ES-I3 (cell line): ENCODE results near the gene SYNDIG1.

ENCODE experiments used
- H3K36me3 ChIP-seq: 2 replicates; pipeline ENCODE4 v1.6.1; 2013; ENCODE audit warnings: mild to moderate bottlenecking, low read length, control low read depth, moderate library complexity; ENCODE audit not compliant: insufficient read depth
- H3K4me1 ChIP-seq: 2 replicates; pipeline ENCODE4 v1.6.1; 2013; ENCODE audit warnings: mild to moderate bottlenecking, control low read depth, low read length; ENCODE audit not compliant: insufficient read depth
- H3K9ac ChIP-seq: 2 replicates; pipeline ENCODE4 v1.6.1; 2013; ENCODE audit warnings: low read depth, mild to moderate bottlenecking, low read length, moderate library complexity
- H3K9me3 ChIP-seq: 2 replicates; pipeline ENCODE4 v1.6.1; 2013; ENCODE audit warnings: mild to moderate bottlenecking, low read length, moderate library complexity; ENCODE audit not compliant: control insufficient read depth, insufficient read depth

SYNDIG1 gene

DNA sequence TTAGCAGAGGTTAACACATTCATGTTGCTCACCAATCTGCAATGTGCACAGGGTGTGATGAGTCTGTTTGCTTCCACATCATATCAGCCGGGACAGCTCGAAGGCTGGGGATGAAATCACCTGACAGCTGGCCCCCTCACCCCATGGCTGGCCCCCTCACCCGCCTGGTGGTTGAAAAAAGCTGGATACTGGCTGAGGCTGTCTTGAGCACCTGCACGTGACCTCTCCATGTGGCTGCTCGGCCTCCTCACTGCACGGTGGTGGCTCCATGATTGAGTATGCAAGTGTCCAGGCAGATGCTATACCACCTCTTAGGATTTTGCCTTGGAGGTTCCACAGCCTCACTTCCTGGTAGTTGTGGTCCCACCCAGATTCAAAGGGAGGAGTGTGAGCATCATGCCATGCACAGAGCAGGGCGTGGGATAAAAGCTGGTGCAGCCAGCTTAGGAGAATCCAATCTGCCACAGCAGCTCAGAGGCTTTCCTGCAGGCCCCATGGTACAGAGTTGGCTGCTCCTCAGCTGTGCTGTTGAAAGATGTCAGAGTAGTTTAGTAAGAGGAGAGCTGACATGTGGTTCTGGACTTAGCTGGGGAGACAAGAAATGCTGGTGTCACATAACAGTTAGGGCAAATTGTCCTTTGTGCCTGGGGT, 29.6 kb upstream of the SYNDIG1 start:
- H3K9ac ChIP-seq, result no peak overlapping the region
- no peaks in the 10 kb centered on the region for H3K9me3 ChIP-seq
- no peaks in the 10 kb centered on the region for H3K36me3 ChIP-seq
- H3K4me1 ChIP-seq, result peaks cover 21% of the 10 kb centered on the region

DNA sequence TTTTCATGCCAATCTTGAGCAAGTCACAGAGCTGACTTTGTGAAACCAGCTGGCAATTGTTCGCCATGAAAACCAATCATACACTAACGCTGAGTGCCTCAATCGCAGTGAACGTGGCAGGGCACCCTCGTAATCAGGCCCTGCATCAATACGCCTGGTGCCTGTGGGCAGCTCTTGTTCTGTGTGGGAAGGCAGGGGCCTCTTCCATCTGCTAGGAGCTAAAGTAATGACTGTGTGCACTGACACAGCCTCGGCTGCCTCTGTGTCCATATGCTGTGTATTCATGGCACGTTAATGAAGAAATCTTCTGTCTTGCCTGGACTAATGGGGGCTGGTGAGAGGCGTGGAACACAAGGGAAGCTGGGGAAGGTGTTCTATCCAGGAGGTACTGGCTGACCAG, 27.8 kb upstream of the SYNDIG1 start:
- no peaks in the 10 kb centered on the region for H3K9me3 ChIP-seq
- no peaks in the 10 kb centered on the region for H3K36me3 ChIP-seq
- no peak overlapping the region for H3K9ac ChIP-seq

GRCh38 chr20:24442909-24443308, 26.5 kb upstream of the SYNDIG1 start:
- Histone ChIP-seq H3K4me1 (peaks cover 30% of the 10 kb centered on the region), H3K9ac (no peak overlapping the region), H3K36me3 (no peaks in the 10 kb centered on the region), H3K9me3 (no peaks in the 10 kb centered on the region)

More for the DNA sequence above, 27.8 kb upstream of the SYNDIG1 start:
- H3K4me1 ChIP-seq, result peaks cover 30% of the 10 kb centered on the region

- no peaks in the 10 kb centered on the region for H3K36me3 ChIP-seq
- H3K4me1 ChIP-seq, result peaks cover 30% of the 10 kb centered on the region
- H3K9me3 ChIP-seq, result no peaks in the 10 kb centered on the region
- no peak overlapping the region for H3K9ac ChIP-seq
Observed at GRCh38 chr20:24443436-24443835, 26.0 kb upstream of the SYNDIG1 start.

- Histone ChIP-seq H3K9ac (no peak overlapping the region), H3K36me3 (no peaks in the 10 kb centered on the region), H3K4me1 (peaks cover 30% of the 10 kb centered on the region), H3K9me3 (no peaks in the 10 kb centered on the region)
Observed at GRCh38 chr20:24444526-24445190, 24.8 kb upstream of the SYNDIG1 start.

DNA sequence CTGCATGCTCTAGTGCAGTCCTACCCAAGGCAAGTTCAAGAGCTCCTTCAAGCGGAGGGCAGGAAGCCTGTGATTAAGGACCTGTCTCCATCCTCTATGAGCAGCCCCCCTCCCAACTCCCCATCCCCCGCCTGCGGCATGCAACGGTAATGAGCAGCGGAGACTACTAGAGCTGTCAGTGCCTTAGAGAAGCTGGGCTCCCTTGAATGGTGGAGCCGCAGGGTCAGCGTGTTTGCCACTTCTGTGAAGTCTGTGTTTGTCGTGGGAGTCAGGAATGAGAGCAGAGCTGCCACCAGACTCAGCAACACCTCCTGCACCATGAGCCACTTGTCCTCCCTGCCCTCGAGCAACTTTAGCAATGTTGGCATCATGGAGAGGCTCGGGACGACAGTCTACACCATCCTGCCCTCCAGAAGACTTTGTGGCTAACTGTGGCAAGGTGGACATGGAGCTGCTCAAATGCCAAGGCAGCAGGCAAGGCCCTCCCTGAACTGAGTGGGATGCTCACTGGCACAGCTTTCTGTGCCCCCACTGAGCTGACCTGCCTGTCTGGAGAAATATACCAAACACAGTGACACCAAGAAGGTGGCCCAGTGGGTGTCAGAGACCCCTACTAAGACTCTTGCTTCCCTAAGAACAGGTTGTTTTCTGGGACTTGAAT, 23.8 kb upstream of the SYNDIG1 start:
- Histone ChIP-seq H3K9ac (no peak overlapping the region), H3K36me3 (no peaks in the 10 kb centered on the region), H3K9me3 (no peaks in the 10 kb centered on the region), H3K4me1 (peaks cover 30% of the 10 kb centered on the region)

- Histone ChIP-seq H3K9me3 (no peaks in the 10 kb centered on the region), H3K4me1 (peaks cover 30% of the 10 kb centered on the region), H3K36me3 (no peaks in the 10 kb centered on the region), H3K9ac (no peak overlapping the region)
Observed at GRCh38 chr20:24446811-24447210, 22.6 kb upstream of the SYNDIG1 start.

DNA sequence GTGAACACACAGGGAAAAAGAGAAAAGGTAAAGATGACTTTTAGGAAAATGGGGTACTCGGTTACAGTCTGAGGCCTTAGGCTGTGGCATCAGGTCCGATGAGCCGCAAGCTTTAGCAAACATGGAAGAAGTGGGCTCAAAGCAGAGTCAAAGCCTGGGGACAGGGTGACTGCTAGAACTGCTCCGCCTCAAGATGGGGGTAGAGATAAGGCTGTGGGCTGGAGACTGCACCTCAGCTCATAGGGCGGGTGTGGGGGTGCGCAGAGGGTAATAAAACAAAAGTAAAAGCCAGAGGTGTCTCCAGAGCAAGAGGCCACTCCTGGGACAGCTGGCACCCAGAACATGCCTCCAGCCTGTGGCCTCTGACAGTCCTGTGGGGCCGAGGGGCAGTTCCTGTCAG, 21.3 kb upstream of the SYNDIG1 start:
- H3K9ac ChIP-seq, result no peak overlapping the region
- H3K36me3 ChIP-seq, result no peaks in the 10 kb centered on the region
- H3K9me3 ChIP-seq, result no peaks in the 10 kb centered on the region
- peaks cover 23% of the 10 kb centered on the region for H3K4me1 ChIP-seq

DNA sequence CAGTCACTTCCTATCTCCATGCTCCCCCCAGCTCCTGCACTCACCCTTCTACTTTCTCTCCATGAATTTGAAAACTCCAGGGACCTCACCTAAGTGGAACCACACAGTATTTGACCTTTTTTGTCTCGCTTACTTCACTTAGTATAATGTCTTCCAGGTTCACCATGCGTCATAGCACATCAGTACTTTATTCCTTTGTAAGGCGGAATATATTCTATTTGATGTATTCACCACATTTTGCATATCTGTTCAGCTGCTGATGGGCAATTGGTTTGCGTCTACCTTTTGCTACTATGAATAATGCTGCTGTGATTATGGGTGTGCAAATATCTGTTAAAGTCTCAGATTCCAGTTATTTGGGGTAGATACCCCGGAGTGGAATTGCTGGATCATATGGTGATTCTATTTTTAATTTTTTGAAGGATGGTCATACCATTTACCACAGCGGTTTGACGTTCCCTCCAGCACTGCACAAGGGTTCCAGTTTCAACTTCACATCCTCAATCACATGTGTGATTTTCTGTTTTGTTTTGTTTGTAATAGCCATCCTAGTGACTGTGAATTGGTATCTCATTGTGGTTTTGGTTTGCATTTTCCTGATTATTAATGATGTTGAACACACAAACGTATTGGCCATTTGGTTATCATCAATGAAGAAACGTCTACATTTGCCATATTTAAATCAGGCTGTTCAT, 20.3 kb upstream of the SYNDIG1 start:
- Histone ChIP-seq H3K9ac (no peak overlapping the region), H3K9me3 (no peaks in the 10 kb centered on the region), H3K4me1 (peaks cover 16% of the 10 kb centered on the region), H3K36me3 (no peaks in the 10 kb centered on the region)

- Histone ChIP-seq H3K9me3 (no peaks in the 10 kb centered on the region), H3K9ac (no peak overlapping the region), H3K4me1 (peaks cover 10% of the 10 kb centered on the region), H3K36me3 (no peaks in the 10 kb centered on the region)
Observed at GRCh38 chr20:24450177-24450576, 19.3 kb upstream of the SYNDIG1 start.

GRCh38 chr20:24450624-24451376, 18.6 kb upstream of the SYNDIG1 start:
- Histone ChIP-seq H3K9ac (no peak overlapping the region), H3K36me3 (no peaks in the 10 kb centered on the region), H3K9me3 (no peaks in the 10 kb centered on the region), H3K4me1 (peaks cover 7% of the 10 kb centered on the region; the same call in 1 of the 2 replicates)

GRCh38 chr20:24451428-24451827, 18.0 kb upstream of the SYNDIG1 start:
- Histone ChIP-seq H3K36me3 (no peaks in the 10 kb centered on the region), H3K9ac (no peak overlapping the region), H3K4me1 (peaks cover 8% of the 10 kb centered on the region; the same call in 1 of the 2 replicates), H3K9me3 (no peaks in the 10 kb centered on the region)

DNA sequence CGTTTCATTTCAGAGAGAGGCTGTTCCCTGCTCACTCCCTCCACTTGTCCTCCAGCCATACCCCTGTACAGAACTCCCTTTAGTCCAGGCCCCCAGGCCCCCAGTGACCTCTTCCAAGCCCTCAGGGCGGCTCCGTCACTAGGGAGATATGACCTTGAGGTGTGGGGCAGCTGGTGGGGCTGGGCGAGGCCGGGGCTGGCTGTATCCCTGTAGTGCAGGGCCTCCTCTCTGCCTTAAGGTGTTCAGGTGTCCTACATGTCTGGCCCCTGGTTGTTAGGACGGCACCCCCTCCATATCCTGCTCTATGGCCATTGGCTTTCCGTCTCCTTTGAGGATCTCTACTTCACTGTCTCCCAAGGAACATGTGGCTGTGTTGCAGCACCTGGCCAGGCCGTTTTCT, 17.4 kb upstream of the SYNDIG1 start:
- no peaks in the 10 kb centered on the region for H3K9me3 ChIP-seq
- H3K9ac ChIP-seq, result no peak overlapping the region
- H3K36me3 ChIP-seq, result no peaks in the 10 kb centered on the region
- peaks cover 8% of the 10 kb centered on the region; the same call in 1 of the 2 replicates for H3K4me1 ChIP-seq
